NCI-H2107 treated with DMSO at 0.1 percent for 48 hours (cell line): ENCODE results near the gene EIF3A.
"Not testable (repeated sequence)": the region's sequence is repeated elsewhere in the genome, so short reads cannot be mapped to it uniquely, and the experiment has no call there.

Experiments
- DNase-seq: peaks from one replicate; lab custom pipeline; 2025; ENCODE audit not compliant: unreplicated experiment; lab: John Stamatoyannopoulos, UW

The EIF3A gene

GRCh38 chr10:119101366-119102098, 20.9 kb upstream of the EIF3A start:
- DNase-seq, result no peak

GRCh38 chr10:119100434-119101238, 20.0 kb upstream of the EIF3A start:
- no peak for DNase-seq

GRCh38 chr10:119098576-119098975, 18.0 kb upstream of the EIF3A start:
- DNase-seq, result no peak

- DNase-seq, result not testable (repeated sequence)
Observed at GRCh38 chr10:119096641-119097415, 16.2 kb upstream of the EIF3A start.

GRCh38 chr10:119095640-119096039, 15.0 kb upstream of the EIF3A start:
- DNase-seq, result no peak

GRCh38 chr10:119090968-119091367, 10.4 kb upstream of the EIF3A start:
- no peak for DNase-seq

- DNase-seq, result no peak
Observed at GRCh38 chr10:119090026-119090795, 9.6 kb upstream of the EIF3A start.

GRCh38 chr10:119087271-119087882, 6.8 kb upstream of the EIF3A start:
- DNase-seq, result no peak

GRCh38 chr10:119084896-119085295, 4.3 kb upstream of the EIF3A start:
- no peak for DNase-seq

GRCh38 chr10:119079599-119080520, 757 bp downstream of the EIF3A start:
- no peak for DNase-seq

- no peak for DNase-seq
Observed at GRCh38 chr10:119078422-119079179, 2.0 kb downstream of the EIF3A start.

- no peak for DNase-seq
Observed at GRCh38 chr10:119073584-119073983, 7.0 kb downstream of the EIF3A start.

- no peak for DNase-seq
Observed at GRCh38 chr10:119070395-119071165, 10.0 kb downstream of the EIF3A start.

- no peak for DNase-seq
Observed at GRCh38 chr10:119061926-119062325, 18.7 kb downstream of the EIF3A start.

- DNase-seq, result no peak
Observed at GRCh38 chr10:119061352-119061751, 19.3 kb downstream of the EIF3A start.

GRCh38 chr10:119060107-119060506, 20.5 kb downstream of the EIF3A start:
- DNase-seq, result no peak

- DNase-seq, result no peak
Observed at GRCh38 chr10:119059557-119059956, 21.1 kb downstream of the EIF3A start.

- DNase-seq, result no peak
Observed at GRCh38 chr10:119058010-119058409, 22.6 kb downstream of the EIF3A start.
